Epithelial cell of proximal tubule (primary cell): ENCODE results near the gene CATSPERE. TPM values are rescaled to one million over a fixed set of nuclear protein-coding genes. Genes with fewer than 3 reads are reported as not detected.

ENCODE experiments used
- DNase-seq: peaks from one replicate; pipeline ENCODE4 v3.0.0-alpha.2; 2011; ENCODE audit warnings: low read depth
- H3K4me3 ChIP-seq: 2 replicates; pipeline ENCODE4 v1.5.1; 2011; ENCODE audit warnings: low read depth, mild to moderate bottlenecking, low read length
- CTCF ChIP-seq: conservative IDR thresholded peaks from 2 replicates; pipeline ENCODE4 v1.5.1; 2012; ENCODE audit warnings: low read depth, mild to moderate bottlenecking, low read length
- total RNA-seq: library from RNA; depleted of rRNA; stranded (reverse); fragments of >200 nt; gene quantifications from 2 replicates; pipeline ENCODE4 v1.2.3, GENCODE V29; 2015

The CATSPERE gene
- total RNA-seq, 1 donor from 2014 or later = under 0.01 TPM

- no peak for TF ChIP-seq CTCF
- H3K4me3 ChIP-seq = no peak overlapping the region
- no peak for DNase-seq
Observed at GRCh38 chr1:244424649-244425334, 36.3 kb upstream of the CATSPERE start.

DNA sequence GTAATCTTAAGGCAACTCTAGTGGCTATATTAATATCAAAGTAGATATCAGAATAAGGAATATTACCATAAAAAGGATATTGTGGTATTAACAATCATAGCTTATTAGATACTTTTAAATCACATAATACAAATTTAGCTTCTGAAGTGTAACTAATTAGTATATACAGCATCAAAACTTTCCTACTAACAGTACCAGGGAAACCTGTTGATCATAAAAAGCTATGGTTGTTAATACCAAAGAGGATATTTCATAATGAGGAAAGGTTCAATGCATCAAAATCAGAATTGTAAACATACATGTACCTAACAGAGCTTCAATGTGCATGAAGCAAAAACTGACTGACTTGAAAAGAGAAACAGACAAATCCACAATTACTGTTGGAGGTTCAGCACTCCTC is 33.4 kb upstream of the CATSPERE start:
- DNase-seq = no peak
- no peak overlapping the region for H3K4me3 ChIP-seq
- TF ChIP-seq CTCF = no peak

DNA sequence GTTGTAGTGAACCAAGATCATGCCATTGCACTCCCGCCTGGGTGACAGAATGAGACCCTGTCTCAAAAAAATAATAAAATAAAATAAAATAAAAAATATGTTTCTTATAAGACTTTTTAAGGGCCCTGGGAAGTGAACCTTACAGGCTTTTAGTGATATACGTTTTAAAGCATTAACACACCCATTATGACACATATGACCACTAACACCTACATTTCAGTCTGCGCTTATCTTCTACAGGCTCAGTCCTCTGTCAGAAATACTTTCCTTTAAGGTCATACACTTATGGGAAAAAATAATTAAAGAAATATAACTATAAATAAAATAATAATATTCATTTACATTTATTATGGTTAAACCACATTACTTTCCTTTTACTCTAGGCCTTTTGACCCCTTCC is 31.3 kb upstream of the CATSPERE start:
- no peak for DNase-seq
- H3K4me3 ChIP-seq = no peak overlapping the region
- TF ChIP-seq CTCF = no peak

GRCh38 chr1:244431166-244431565 is 29.9 kb upstream of the CATSPERE start:
- no peak overlapping the region for H3K4me3 ChIP-seq
- no peak for TF ChIP-seq CTCF
- DNase-seq = no peak

DNA sequence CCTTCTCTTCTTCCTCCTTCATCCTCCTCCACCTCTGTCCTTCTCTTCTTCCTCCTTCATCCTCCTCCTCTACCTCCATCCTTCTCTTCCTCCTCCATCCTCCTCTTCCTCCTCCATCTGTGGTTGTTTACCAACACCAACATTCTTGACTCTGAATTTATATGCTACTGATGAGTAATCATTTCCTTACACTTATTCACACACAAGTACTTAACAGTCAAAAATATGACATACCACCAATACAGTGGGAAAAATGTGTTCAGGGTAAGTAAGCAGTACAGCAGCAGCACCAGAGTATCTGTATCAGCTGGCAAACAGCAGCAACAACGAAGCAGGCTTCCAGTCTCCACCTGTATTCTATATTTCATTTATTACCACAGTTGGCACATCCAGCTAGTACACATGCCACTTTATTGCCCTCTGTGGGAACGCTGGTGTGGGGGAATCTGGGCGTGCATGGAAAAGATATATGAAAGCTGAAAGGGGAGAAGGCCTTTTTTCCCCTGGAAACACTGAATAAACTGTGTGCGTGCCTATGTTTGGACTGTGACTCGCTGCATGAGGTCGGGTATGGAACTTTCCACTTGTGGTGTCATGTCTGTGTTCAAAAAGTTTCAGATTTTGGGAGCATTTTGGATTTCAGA is 25.4 kb upstream of the CATSPERE start:
- no peak for DNase-seq
- TF ChIP-seq CTCF = no peak
- no peak overlapping the region for H3K4me3 ChIP-seq

- DNase-seq = no peak
- H3K4me3 ChIP-seq = no peak overlapping the region
- TF ChIP-seq CTCF = no peak
Observed at GRCh38 chr1:244436336-244437085, 24.6 kb upstream of the CATSPERE start.

DNA sequence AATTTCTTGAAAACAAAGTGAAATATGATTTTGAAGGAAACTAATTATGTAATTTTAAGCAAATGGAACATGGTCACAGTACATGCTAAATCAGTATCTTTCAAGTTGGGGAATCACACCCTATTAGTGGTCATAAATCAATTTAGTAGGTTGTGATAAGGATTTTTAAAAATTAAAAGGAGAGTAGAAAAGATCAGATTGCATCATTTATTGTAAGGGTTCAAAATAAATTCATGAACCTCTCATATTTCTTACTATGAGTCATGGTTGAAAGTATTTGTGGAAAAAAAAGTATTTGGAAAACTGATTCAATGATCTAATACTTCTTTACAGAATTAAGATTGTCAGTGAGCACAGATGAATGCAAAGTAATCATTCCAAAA is 24.0 kb upstream of the CATSPERE start:
- no peak overlapping the region for H3K4me3 ChIP-seq
- DNase-seq = no peak
- no peak for TF ChIP-seq CTCF
